Thyroid gland (tissue), 4 donors: ENCODE data around the gene HBM.

Experiments
- CTCF ChIP-seq, 6 experiments: fragments of 200-600 bp in 3 of 6; fragments of 450-650 bp in 3 of 6; sonication (generic) in 3 of 6; IDR thresholded peaks; one replicate each; pipeline ENCODE4 v1.5.1; 2016 to 2019; ENCODE audit warnings: antibody characterized with exemption in 6 of 6, mild to moderate bottlenecking in 2 of 6, inconsistent platforms in 1 of 6, moderate library complexity in 1 of 6
- POLR2A ChIP-seq, 2 donors: fragments of 450-650 bp; IDR thresholded peaks; one replicate each; pipeline ENCODE4 v1.6.1; 2017; ENCODE audit warnings: antibody characterized with exemption in 2 of 2, mild to moderate bottlenecking in 2 of 2, moderate library complexity in 1 of 2

GRCh38 chr16:122361-122760 lies 43.4 kb upstream of the HBM start:
- TF ChIP-seq CTCF (IDR thresholded peaks at IDR 0.05): no peak
- TF ChIP-seq POLR2A (IDR thresholded peaks at IDR 0.05): no peak
